Neuronal stem cell (in vitro differentiated cells): Measurements from ENCODE around the gene TMEM205.

ENCODE experiments used
- DNase-seq: peaks from one replicate; pipeline ENCODE4 v3.0.0-alpha.2; 2013; ENCODE audit warnings: low spot score
- H2AFZ ChIP-seq: one replicate; pipeline ENCODE4 v1.6.1; 2013; ENCODE audit warnings: mild to moderate bottlenecking, low read length, inconsistent platforms
- H2AK5ac ChIP-seq: 2 replicates; pipeline ENCODE4 v1.6.1; 2013; ENCODE audit warnings: low read depth, mild to moderate bottlenecking, inconsistent platforms, low read length, moderate library complexity, mixed read lengths
- H2BK120ac ChIP-seq: 2 replicates; pipeline ENCODE4 v1.6.1; 2013; ENCODE audit warnings: low read depth, mild to moderate bottlenecking, inconsistent platforms, low read length, moderate library complexity, mixed read lengths
- H2BK12ac ChIP-seq: one replicate; pipeline ENCODE4 v1.6.1; 2013; ENCODE audit warnings: low read length, inconsistent platforms
- H2BK15ac ChIP-seq: 2 replicates; pipeline ENCODE4 v1.6.1; 2013; ENCODE audit warnings: mild to moderate bottlenecking, low read length, inconsistent platforms, mixed read lengths
- H2BK5ac ChIP-seq: one replicate; pipeline ENCODE4 v1.6.1; 2013; ENCODE audit warnings: inconsistent platforms, mild to moderate bottlenecking, low read length, moderate library complexity
- H3K14ac ChIP-seq: one replicate; pipeline ENCODE4 v1.6.1; 2013; ENCODE audit warnings: low read length, inconsistent platforms
- H3K18ac ChIP-seq: 2 replicates; pipeline ENCODE4 v1.6.1; 2013; ENCODE audit warnings: low read length, inconsistent platforms
- H3K23ac ChIP-seq: 2 replicates; pipeline ENCODE4 v1.6.1; 2013; ENCODE audit warnings: low read depth, mild to moderate bottlenecking, mixed read lengths, low read length, inconsistent platforms; ENCODE audit not compliant: poor library complexity
- H3K27ac ChIP-seq: replicated peaks from 3 replicates; pipeline ENCODE4 v1.5.1; 2013; ENCODE audit warnings: low read length, inconsistent platforms
- H3K27me3 ChIP-seq, 3 experiments: 2 replicates each; pipeline ENCODE4 v1.6.1; 2013; ENCODE audit warnings: low read length in 3 of 3, mild to moderate bottlenecking in 2 of 3, inconsistent platforms in 1 of 3, low read depth in 1 of 3, mixed read lengths in 1 of 3, moderate library complexity in 1 of 3; ENCODE audit not compliant: control insufficient read depth in 3 of 3, insufficient read depth in 3 of 3
- H3K36me3 ChIP-seq, 2 donors: replicated peaks in 1 of 2; 2 replicates each; pipeline ENCODE4 v1.6.1; 2013; ENCODE audit warnings: low read length in 2 of 2; ENCODE audit not compliant: control insufficient read depth in 2 of 2, insufficient read depth in 2 of 2
- H3K4ac ChIP-seq: 2 replicates; pipeline ENCODE4 v1.6.1; 2013; ENCODE audit warnings: inconsistent platforms, mild to moderate bottlenecking, low read length, moderate library complexity
- H3K4me1 ChIP-seq, 2 donors: 1 replicate in 1 of 2; 2 replicates in 1 of 2; pipeline ENCODE4 v1.6.1; 2013; ENCODE audit warnings: low read length in 2 of 2, low read depth in 1 of 2; ENCODE audit not compliant: control insufficient read depth in 2 of 2, insufficient read depth in 1 of 2
- H3K4me2 ChIP-seq: one replicate; pipeline ENCODE4 v1.6.1; 2013; ENCODE audit warnings: mild to moderate bottlenecking, low read length, inconsistent platforms; ENCODE audit not compliant: insufficient read depth, poor library complexity, severe bottlenecking
- H3K4me3 ChIP-seq, 2 donors: 2 replicates each; pipeline ENCODE4 v1.5.1; 2013; ENCODE audit warnings: low read length in 2 of 2, mild to moderate bottlenecking in 2 of 2, inconsistent platforms in 1 of 2, moderate library complexity in 1 of 2
- H3K79me1 ChIP-seq: one replicate; pipeline ENCODE4 v1.6.1; 2013; ENCODE audit warnings: low read depth, mild to moderate bottlenecking, inconsistent platforms, low read length, moderate library complexity
- H3K9ac ChIP-seq: one replicate; pipeline ENCODE4 v1.6.1; 2013; ENCODE audit warnings: mild to moderate bottlenecking, low read depth, low read length, inconsistent platforms; ENCODE audit not compliant: poor library complexity
- H3K9me3 ChIP-seq, 2 donors: replicated peaks in 1 of 2; 2 replicates each; pipeline versions ENCODE3 to v1.6.1; 2013; ENCODE audit warnings: low read length in 2 of 2, mild to moderate bottlenecking in 2 of 2, inconsistent platforms in 1 of 2, low read depth in 1 of 2, mixed read lengths in 1 of 2, moderate library complexity in 1 of 2; ENCODE audit not compliant: control insufficient read depth in 2 of 2, insufficient read depth in 1 of 2
- H4K8ac ChIP-seq: one replicate; pipeline ENCODE4 v1.6.1; 2013; ENCODE audit warnings: low read depth, mild to moderate bottlenecking, inconsistent platforms, low read length, moderate library complexity
- H4K91ac ChIP-seq: one replicate; pipeline ENCODE4 v1.6.1; 2013; ENCODE audit warnings: low read length, low read depth, mild to moderate bottlenecking, inconsistent platforms; ENCODE audit not compliant: poor library complexity
- WGBS, 2 donors: extraction: QIAGEN DNeasy Blood & Tissue Kit; methylation state at CpG; one replicate each; pipeline ENCODE4 v1.1.7; 2013; ENCODE audit warnings: missing lambda C conversion rate in 2 of 2, mixed read lengths in 1 of 2; ENCODE audit not compliant: insufficient read length in 2 of 2, insufficient replicate concordance in 1 of 2; ENCODE audit errors: extremely low coverage in 2 of 2; 5-methylcytosine and 5-hydroxymethylcytosine counted together

The TMEM205 gene

GRCh38 chr19:11378319-11379189, 32.5 kb upstream of the TMEM205 start:
- H2BK120ac ChIP-seq: no peak overlapping the region
- peaks cover 0 to 15% of the 10 kb centered on the region in 2 donors for H3K36me3 ChIP-seq
- peaks cover 21 to 24% of the 10 kb centered on the region in 2 donors for H3K4me1 ChIP-seq
- no peak overlapping the region for H2AFZ ChIP-seq
- peak overlapping the region; percentile 27 for H3K18ac ChIP-seq
- peaks cover 0 to 1% of the 10 kb centered on the region in 2 donors for H3K9me3 ChIP-seq
- no peak overlapping the region for H3K4me2 ChIP-seq
- no peak overlapping the region for H3K4ac ChIP-seq
- peaks cover 8 to 17% (median 8%) of the 10 kb centered on the region in 3 experiments for H3K27me3 ChIP-seq
- H2BK5ac ChIP-seq: no peak overlapping the region
- peak overlapping the region; percentile 78 for H2AK5ac ChIP-seq
- no peak overlapping the region for H4K91ac ChIP-seq
- H3K23ac ChIP-seq: peak overlapping the region; percentile 25
- no peak overlapping the region for H2BK12ac ChIP-seq
- peak overlapping the region; percentile 68 for H2BK15ac ChIP-seq
- peak; percentile 39 for DNase-seq
- H3K79me1 ChIP-seq: peaks cover 3% of the 10 kb centered on the region
- H4K8ac ChIP-seq: no peak overlapping the region
- H3K4me3 ChIP-seq: no peak overlapping the region
- no peak overlapping the region for H3K27ac ChIP-seq
- H3K9ac ChIP-seq: no peak overlapping the region
- WGBS, 2 donors: no CpG with 5 or more reads among the region's 8 CpGs
- H3K14ac ChIP-seq: peak overlapping the region; percentile 75

- peaks cover 24% of the 10 kb centered on the region in 2 donors for H3K4me1 ChIP-seq
- no peak for DNase-seq
- no peak overlapping the region for H4K8ac ChIP-seq
- no peak overlapping the region for H3K4me3 ChIP-seq
- no peak overlapping the region for H2BK12ac ChIP-seq
- no peak overlapping the region for H4K91ac ChIP-seq
- no peak overlapping the region for H2BK15ac ChIP-seq
- peak overlapping the region; percentile 75 for H3K14ac ChIP-seq
- no peak overlapping the region for H3K27ac ChIP-seq
- peaks cover 0 to 15% of the 10 kb centered on the region in 2 donors for H3K36me3 ChIP-seq
- H2BK120ac ChIP-seq: no peak overlapping the region
- peaks cover 3 to 9% (median 3%) of the 10 kb centered on the region in 3 experiments for H3K27me3 ChIP-seq
- H2BK5ac ChIP-seq: no peak overlapping the region
- no peak overlapping the region for H2AFZ ChIP-seq
- peaks cover 3% of the 10 kb centered on the region for H3K79me1 ChIP-seq
- no peak overlapping the region for H3K9ac ChIP-seq
- no peak overlapping the region for H3K4me2 ChIP-seq
- H3K18ac ChIP-seq: no peak overlapping the region
- WGBS, 2 donors: no CpG with 5 or more reads among the region's 3 CpGs
- H2AK5ac ChIP-seq: peak overlapping the region; percentile 78
- peaks cover 0 to 1% of the 10 kb centered on the region in 2 donors for H3K9me3 ChIP-seq
- H3K23ac ChIP-seq: peak overlapping the region; percentile 25
- no peak overlapping the region for H3K4ac ChIP-seq
These were observed 31.7 kb upstream of the TMEM205 start for GRCh38 chr19:11377756-11378155.

DNA sequence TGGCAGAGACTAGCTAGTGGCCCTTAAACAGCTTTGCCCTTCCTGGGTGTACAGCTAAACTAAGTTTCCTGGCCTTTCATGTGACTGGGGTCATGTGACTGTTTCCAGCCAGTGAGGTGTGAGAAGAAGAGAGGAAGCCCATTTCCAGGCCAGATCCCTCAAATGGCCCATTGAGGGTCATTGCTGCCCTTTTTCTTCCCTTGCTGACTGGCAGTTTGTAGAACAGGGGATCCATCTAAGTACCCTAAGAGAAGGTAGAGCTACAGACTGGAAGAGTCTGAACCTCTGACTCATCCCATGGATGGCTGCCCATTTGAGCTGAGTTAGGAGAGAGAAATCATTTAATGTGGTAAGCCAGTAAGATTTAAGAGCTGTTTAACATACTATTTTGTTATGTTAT, 31.2 kb upstream of the TMEM205 start:
- no peak overlapping the region for H2AFZ ChIP-seq
- H3K4me2 ChIP-seq: no peak overlapping the region
- H3K18ac ChIP-seq: no peak overlapping the region
- no peak overlapping the region for H3K14ac ChIP-seq
- no peak overlapping the region for H3K4me3 ChIP-seq
- no peak overlapping the region for H4K8ac ChIP-seq
- no peak overlapping the region for H2BK5ac ChIP-seq
- peaks cover 24% of the 10 kb centered on the region in 2 donors for H3K4me1 ChIP-seq
- H2BK15ac ChIP-seq: no peak overlapping the region
- no peak overlapping the region for H2BK120ac ChIP-seq
- no peaks in the 10 kb centered on the region for H3K9me3 ChIP-seq
- H3K9ac ChIP-seq: no peak overlapping the region
- no peak overlapping the region for H4K91ac ChIP-seq
- no peak overlapping the region for H2AK5ac ChIP-seq
- H3K27ac ChIP-seq: no peak overlapping the region
- H3K27me3 ChIP-seq: peaks cover 0 to 5% (median 0%) of the 10 kb centered on the region in 3 experiments
- peaks cover 3% of the 10 kb centered on the region for H3K79me1 ChIP-seq
- no peak for DNase-seq
- H2BK12ac ChIP-seq: no peak overlapping the region
- H3K36me3 ChIP-seq: peaks cover 0 to 15% of the 10 kb centered on the region in 2 donors
- H3K23ac ChIP-seq: no peak overlapping the region
- H3K4ac ChIP-seq: no peak overlapping the region

GRCh38 chr19:11375143-11375948, 29.3 kb upstream of the TMEM205 start:
- Histone ChIP-seq H3K79me1 (peaks cover 3% of the 10 kb centered on the region), H3K9me3 (no peaks in the 10 kb centered on the region), H4K8ac (peak overlapping the region; percentile 29), H2BK120ac (no peak overlapping the region), H3K9ac (peak overlapping the region; percentile 87), H3K4me1 (peaks cover 19 to 21% of the 10 kb centered on the region in 2 donors), H3K23ac (peak overlapping the region; percentile 70), H2BK5ac (peak overlapping the region; percentile 78), H3K36me3 (peaks cover 0 to 15% of the 10 kb centered on the region in 2 donors), H3K4me3 (peak overlapping the region; percentile 26 to 67), H3K4me2 (peak overlapping the region; percentile 71), H3K18ac (peak overlapping the region; percentile 74), H3K14ac (no peak overlapping the region), H3K4ac (no peak overlapping the region), H3K27ac (peak overlapping the region; percentile 65), H2BK15ac (peak overlapping the region; percentile 72), H2AFZ (peak overlapping the region; percentile 74), H2AK5ac (peak overlapping the region; percentile 99), H4K91ac (peak overlapping the region; percentile 38), H2BK12ac (peak overlapping the region; percentile 63), H3K27me3 (no peaks in the 10 kb centered on the region)
- DNase-seq: no peak
- WGBS, 2 donors: no CpG with 5 or more reads among the region's 27 CpGs
